Prostate gland (tissue), 2 donors: ENCODE results near the gene SANBR. TPM values are rescaled to one million over a fixed set of nuclear protein-coding genes. Genes with fewer than 3 reads are reported as not detected.

ENCODE experiments used
- DNase-seq: peaks from one replicate; pipeline ENCODE4 v3.0.0-alpha.2; 2019; ENCODE audit warnings: low spot score
- H3K27ac ChIP-seq, 2 donors: fragments of 200-600 bp; sonication (generic); 2 replicates each; pipeline ENCODE4 v1.5.1; 2017 to 2019
- H3K27me3 ChIP-seq: fragments of 200-600 bp; sonication (generic); replicated peaks from 2 replicates; pipeline ENCODE4 v1.5.1; 2019; ENCODE audit not compliant: insufficient read depth
- H3K36me3 ChIP-seq, 2 donors: fragments of 200-600 bp; sonication (generic); 1 replicate in 1 of 2; 2 replicates in 1 of 2; pipeline versions ENCODE4 v1.5.1 to v1.8.1; 2017 to 2019
- H3K4me1 ChIP-seq: fragments of 200-600 bp; sonication (generic); replicated peaks from 2 replicates; pipeline ENCODE4 v1.5.1; 2019
- H3K4me3 ChIP-seq, 2 donors: fragments of 200-600 bp; sonication (generic); 2 replicates each; pipeline ENCODE4 v1.5.1; 2017 to 2019
- H3K9me3 ChIP-seq: fragments of 200-600 bp; sonication (generic); 2 replicates; pipeline ENCODE4 v1.5.1; 2017
- CTCF ChIP-seq, 4 experiments: fragments of 200-600 bp in 2 of 4; fragments of 450-650 bp in 2 of 4; sonication (generic) in 2 of 4; IDR thresholded peaks; 1 replicate in 3 of 4; 2 replicates in 1 of 4; pipeline ENCODE4 v1.5.1; 2016 to 2019; ENCODE audit warnings: antibody characterized with exemption in 4 of 4, mild to moderate bottlenecking in 2 of 4, moderate library complexity in 2 of 4
- POLR2A ChIP-seq: fragments of 450-650 bp; IDR thresholded peaks from one replicate; pipeline ENCODE4 v1.6.1; 2016; ENCODE audit warnings: antibody characterized with exemption, mild to moderate bottlenecking
- POLR2AphosphoS5 ChIP-seq: sonication (generic); formaldehyde crosslinking; IDR thresholded peaks from one replicate; pipeline ENCODE4 v1.6.1; 2017; ENCODE audit warnings: antibody characterized with exemption
- WGBS: methylation state at CpG from one replicate; pipeline ENCODE4 v1.1.5; 2018; 5-methylcytosine and 5-hydroxymethylcytosine counted together
- intact Hi-C: fragments of 100-400 bp; cut with DNase I; formaldehyde crosslinking; loops from one replicate; pipeline ENCODE4 v1.14.2; 2022
- total RNA-seq, 2 donors: library from RNA; depleted of rRNA; stranded (reverse); fragments of >200 nt; gene quantifications; one replicate each; pipeline ENCODE4 v1.1.0, GENCODE V29; 2016

The SANBR gene
- total RNA-seq = 1 to 10 TPM; 4.8 to 7.7 TPM

DNA sequence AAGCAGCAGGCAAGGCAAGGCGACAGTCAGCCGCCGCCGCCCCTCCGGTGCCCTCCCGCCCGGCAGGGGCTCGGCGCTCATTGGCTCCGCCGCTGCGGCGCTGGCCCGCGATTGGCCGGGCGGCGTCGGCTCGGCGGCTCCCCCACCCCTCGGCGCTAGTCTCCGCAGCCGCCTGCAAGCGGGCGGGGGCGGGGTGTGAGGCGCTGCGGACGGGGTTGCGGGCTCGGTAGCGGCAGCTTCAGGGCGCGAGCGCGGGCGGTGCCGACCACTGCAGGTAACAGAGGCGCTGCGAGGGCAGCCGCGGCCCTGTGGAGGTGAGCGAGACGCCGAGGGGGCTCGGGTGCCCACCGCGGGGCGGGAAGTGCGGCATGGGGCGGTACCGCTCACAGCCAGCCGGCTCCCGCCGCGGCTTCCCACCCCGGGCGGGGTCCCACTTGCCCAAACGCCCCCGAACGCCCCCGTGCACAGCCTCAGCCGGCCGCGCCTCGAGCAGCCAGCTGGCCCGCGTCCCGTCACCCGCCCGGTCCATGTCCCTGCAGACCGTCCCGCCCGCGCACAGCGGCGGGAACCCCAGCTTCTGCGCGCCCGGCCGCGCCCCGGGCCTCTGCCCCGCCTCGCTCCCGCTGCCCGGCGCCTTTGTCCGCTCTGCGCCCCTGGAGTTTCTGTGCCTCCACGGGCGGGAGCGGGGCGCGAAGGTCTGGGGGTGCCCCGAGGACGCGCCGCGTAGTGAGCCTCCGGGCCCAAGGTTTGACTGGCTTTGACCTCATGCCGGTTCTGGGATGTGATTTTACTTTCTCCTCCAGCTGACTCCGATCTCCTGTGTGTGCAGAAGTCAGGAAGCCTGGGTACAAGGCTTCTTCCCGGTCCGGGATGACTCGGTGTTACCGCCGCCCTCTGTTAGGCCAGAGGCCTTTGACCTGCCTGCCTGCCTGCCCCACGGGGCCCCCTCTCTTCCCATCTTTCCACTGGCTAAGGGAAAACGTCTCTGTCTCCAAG lies at the start of gene SANBR:
Gene SANBR (plus strand): TSS at position 158 of the 996 bp plus-strand sequence. CDS start 4,480 bp downstream, outside the sequence.
- WGBS = under 1% methylated on average over 79 of the region's 112 CpGs
- intact Hi-C loops = loop anchor here (2.0 kb wide), 1 partner anchor 47 kb away; the partner anchor contains the start of gene PUS10

GRCh38 chr2:61015976-61016375 lies 49.7 kb upstream of the SANBR start:
- TF ChIP-seq POLR2AphosphoS5 (peak; percentile 75), CTCF (IDR thresholded peaks at IDR 0.05) (no peak)
- peak overlapping the region; percentile 92 to 96 for H3K27ac ChIP-seq
- H3K27me3 ChIP-seq = no peaks in the 10 kb centered on the region
- no peaks in the 10 kb centered on the region for H3K36me3 ChIP-seq
- peak overlapping the region; percentile 62 to 83 for H3K4me3 ChIP-seq
- intact Hi-C loops = no loop called here
- H3K4me1 ChIP-seq = no peaks in the 10 kb centered on the region
- DNase-seq = peak; percentile 69
- H3K9me3 ChIP-seq = no peaks in the 10 kb centered on the region
- WGBS = 4% methylated on average over 2 of the region's 2 CpGs

More for the DNA sequence above, at the start of gene SANBR:
- H3K27ac ChIP-seq = peak within 1 kb of the TSS; percentile 83 to 84
- peak; percentile 90 for DNase-seq
- H3K36me3 ChIP-seq = no peaks in the 10 kb centered on the region
- H3K4me1 ChIP-seq = no peaks in the 10 kb centered on the region
- H3K9me3 ChIP-seq = no peaks in the 10 kb centered on the region
- peak within 1 kb of the TSS; percentile 67 to 96 for H3K4me3 ChIP-seq
- no peaks in the 10 kb centered on the region for H3K27me3 ChIP-seq
- TF ChIP-seq POLR2A (peak; percentile 76), CTCF (IDR thresholded peaks at IDR 0.05) (peak in 1 of 4 experiments; percentile 9), POLR2AphosphoS5 (no peak)

DNA sequence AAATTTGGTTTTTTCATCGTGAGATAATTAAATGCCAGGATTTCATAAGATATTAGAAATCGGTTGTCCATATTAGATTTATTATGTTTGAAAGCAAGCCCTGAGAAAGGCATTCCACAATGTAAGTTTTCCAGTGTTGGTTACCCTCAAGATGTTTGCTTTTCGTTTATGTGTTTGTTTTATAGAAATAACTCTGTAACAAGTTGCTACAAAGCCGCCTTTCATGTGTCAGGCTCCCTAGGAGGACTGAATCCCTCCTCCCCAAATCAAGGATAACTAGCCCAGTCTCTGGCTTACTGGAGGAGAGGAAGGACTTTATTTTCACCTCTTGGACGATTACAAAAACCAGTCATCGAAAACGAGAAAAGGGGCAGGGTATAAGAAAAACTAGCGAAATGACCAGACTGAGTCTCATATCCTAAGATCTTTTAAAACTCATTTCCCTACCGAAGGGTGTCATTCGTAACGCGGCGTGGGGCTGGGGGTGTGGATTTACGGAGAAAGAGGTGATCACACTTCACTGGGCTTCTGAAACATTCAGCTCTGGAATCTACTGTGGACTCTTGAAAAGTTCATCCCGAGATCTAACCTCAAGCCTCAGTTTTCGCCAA lies 49.2 kb upstream of the SANBR start:
- 2% methylated on average over 16 of the region's 16 CpGs for WGBS
- Histone ChIP-seq H3K4me1 (no peaks in the 10 kb centered on the region), H3K27me3 (no peaks in the 10 kb centered on the region), H3K9me3 (no peaks in the 10 kb centered on the region), H3K36me3 (no peaks in the 10 kb centered on the region), H3K27ac (peak overlapping the region; percentile 92 to 96), H3K4me3 (peak overlapping the region; percentile 62 to 83)
- TF ChIP-seq POLR2AphosphoS5 (no peak), CTCF (IDR thresholded peaks at IDR 0.05) (no peak), POLR2A (no peak)
- intact Hi-C loops = no loop called here
- DNase-seq = peak; percentile 55

DNA sequence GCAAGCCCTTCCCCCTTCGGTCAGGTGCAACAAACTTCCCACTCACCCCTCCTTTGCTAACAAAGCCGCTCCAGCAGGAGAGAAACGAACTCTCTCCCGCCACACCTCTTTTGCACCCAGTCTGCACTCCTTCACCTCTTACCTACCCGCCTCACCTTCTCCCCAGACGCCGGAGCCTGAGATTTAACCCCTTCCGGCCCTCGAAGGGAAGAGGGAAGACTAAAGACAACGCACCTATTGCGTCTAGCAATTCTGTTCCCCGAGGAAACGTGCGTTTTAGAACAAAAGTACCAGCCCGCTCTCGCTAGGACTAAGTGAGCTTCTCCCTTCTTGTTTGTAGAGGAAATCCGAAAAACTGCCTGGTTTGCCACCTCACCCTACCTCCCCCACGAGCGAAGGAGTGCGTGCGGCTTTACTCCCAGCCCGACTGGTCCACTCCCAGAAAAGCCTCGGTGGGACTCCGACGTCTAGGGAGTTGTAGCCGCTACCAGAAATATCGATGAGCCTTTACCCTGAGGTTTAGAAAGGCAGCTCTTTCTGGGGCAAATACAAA lies 48.6 kb upstream of the SANBR start:
- Histone ChIP-seq H3K4me3 (peak overlapping the region; percentile 62 to 83), H3K27me3 (no peaks in the 10 kb centered on the region), H3K36me3 (no peaks in the 10 kb centered on the region), H3K9me3 (no peaks in the 10 kb centered on the region), H3K27ac (peak overlapping the region; percentile 92 to 96), H3K4me1 (no peaks in the 10 kb centered on the region)
- TF ChIP-seq POLR2AphosphoS5 = peak; percentile 67
- peak in 1 of 4 experiments; percentile 6 for TF ChIP-seq CTCF (IDR thresholded peaks at IDR 0.05)
- peak; percentile 42 for TF ChIP-seq POLR2A
- intact Hi-C loops = no loop called here
- DNase-seq = peak; percentile 77
- WGBS = under 1% methylated on average over 27 of the region's 27 CpGs
